HG03520 (cell line): ENCODE data around the gene SLC6A1.

Source experiments
- ATAC-seq: cut with Tn5 transposase; IDR thresholded peaks from one replicate; pipeline ENCODE4 v1.9.1; 2021; ENCODE audit warnings: mild to moderate bottlenecking, moderate library complexity; ENCODE audit not compliant: unreplicated experiment

Gene SLC6A1

GRCh38 chr3:10992017-10992942 is at the start of gene SLC6A1:
Gene SLC6A1 (plus strand): TSS chr3:10992748. CDS start chr3:11017212, 24,464 bp downstream.
- no peak for ATAC-seq

GRCh38 chr3:10944866-10945265 is 47.7 kb upstream of the SLC6A1 start:
- ATAC-seq: no peak

- no peak for ATAC-seq
Measured at GRCh38 chr3:10945683-10946287, 46.8 kb upstream of the SLC6A1 start.

GRCh38 chr3:10946526-10946925 is 46.0 kb upstream of the SLC6A1 start:
- no peak for ATAC-seq

- no peak for ATAC-seq
Measured at GRCh38 chr3:10948326-10948725, 44.2 kb upstream of the SLC6A1 start.

- no peak for ATAC-seq
Measured at GRCh38 chr3:10949197-10949596, 43.4 kb upstream of the SLC6A1 start.

GRCh38 chr3:10950476-10951294 is 41.9 kb upstream of the SLC6A1 start:
- ATAC-seq: no peak

GRCh38 chr3:10951295-10951926 is 41.1 kb upstream of the SLC6A1 start:
- no peak for ATAC-seq

- ATAC-seq: no peak
Measured at GRCh38 chr3:10952525-10952924, 40.0 kb upstream of the SLC6A1 start.

- ATAC-seq: no peak
Measured at GRCh38 chr3:10954740-10955139, 37.8 kb upstream of the SLC6A1 start.

- no peak for ATAC-seq
Measured at GRCh38 chr3:10955711-10956453, 36.7 kb upstream of the SLC6A1 start.

GRCh38 chr3:10956531-10956930 is 36.0 kb upstream of the SLC6A1 start:
- no peak for ATAC-seq

- ATAC-seq: no peak
Measured at GRCh38 chr3:10956986-10957385, 35.6 kb upstream of the SLC6A1 start.

GRCh38 chr3:10957976-10958749 is 34.4 kb upstream of the SLC6A1 start:
- ATAC-seq: no peak

- no peak for ATAC-seq
Measured at GRCh38 chr3:10960255-10960654, 32.3 kb upstream of the SLC6A1 start.

- ATAC-seq: no peak
Measured at GRCh38 chr3:10961921-10962320, 30.6 kb upstream of the SLC6A1 start.

GRCh38 chr3:10962481-10963036 is 30.0 kb upstream of the SLC6A1 start:
- no peak for ATAC-seq

- ATAC-seq: no peak
Measured at GRCh38 chr3:10964537-10965167, 27.9 kb upstream of the SLC6A1 start.

- ATAC-seq: no peak
Measured at GRCh38 chr3:10968401-10968800, 24.1 kb upstream of the SLC6A1 start.
